PC-9 (cell line): ENCODE data around the gene GPR152. TPM values are rescaled to one million over a fixed set of nuclear protein-coding genes. Genes with fewer than 3 reads are reported as not detected.
"Not testable (repeated sequence)": the region's sequence is repeated elsewhere in the genome, so short reads cannot be mapped to it uniquely, and the experiment has no call there.

Experiments
- BruUV-seq: library from RNA; stranded (reverse); fragments of 400-500 nt; replicated peaks from 2 replicates; lab custom pipeline; 2021; lab: Mats Ljungman, UMichigan
- CTCF ChIA-PET: fragments of 300-600 bp; sonication (Branson Sonifier 250); formaldehyde crosslinking; loops from one replicate; lab custom pipeline; 2022; ENCODE audit warnings: antibody characterized with exemption; lab: Charles Lee
- POLR2A ChIA-PET: fragments of 300-600 bp; sonication (Branson Sonifier 250); formaldehyde crosslinking; loops from one replicate; lab custom pipeline; 2022; ENCODE audit warnings: antibody characterized with exemption; ENCODE audit not compliant: unreplicated experiment; lab: Charles Lee
- DNase-seq, 2 experiments: peaks; one replicate each; pipeline versions ENCODE4 v3.0.0 to v3.0.0-alpha.2; 2015 to 2022; ENCODE audit warnings: mixed read lengths in 1 of 2
- H2AFZ ChIP-seq: fragments of 200-600 bp; sonication (generic); 2 replicates; pipeline ENCODE4 v1.8.1; 2017; ENCODE audit warnings: antibody characterized with exemption
- H3F3A ChIP-seq: fragments of 200-600 bp; sonication (generic); 2 replicates; pipeline ENCODE4 v1.8.1; 2017; ENCODE audit warnings: antibody characterized with exemption, mild to moderate bottlenecking, low read depth; ENCODE audit not compliant: insufficient read depth
- H3K27ac ChIP-seq: fragments of 200-600 bp; sonication (generic); 2 replicates; pipeline ENCODE4 v1.6.1; 2016; ENCODE audit warnings: mixed run types
- H3K27me3 ChIP-seq: fragments of 200-600 bp; sonication (generic); 2 replicates; pipeline ENCODE4 v1.6.1; 2016; ENCODE audit warnings: low read depth, mixed run types; ENCODE audit not compliant: insufficient read depth
- H3K36me3 ChIP-seq: fragments of 200-600 bp; sonication (generic); 2 replicates; pipeline ENCODE4 v1.6.1; 2016; ENCODE audit warnings: low read depth, mixed run types
- H3K4me1 ChIP-seq: fragments of 200-600 bp; sonication (generic); replicated peaks from 2 replicates; pipeline ENCODE4 v1.6.1; 2016; ENCODE audit warnings: mixed run types; ENCODE audit not compliant: insufficient read depth
- H3K4me2 ChIP-seq: fragments of 200-600 bp; sonication (generic); 2 replicates; pipeline ENCODE4 v1.6.1; 2017; ENCODE audit warnings: mixed run types
- H3K4me3 ChIP-seq: fragments of 200-600 bp; sonication (generic); 2 replicates; pipeline ENCODE4 v1.6.1; 2016; ENCODE audit warnings: mixed run types
- H3K79me2 ChIP-seq: fragments of 200-600 bp; sonication (generic); 2 replicates; pipeline ENCODE4 v1.6.1; 2017; ENCODE audit warnings: low read depth, mixed run types
- H3K9me2 ChIP-seq: fragments of 200-600 bp; sonication (generic); 2 replicates; pipeline ENCODE4 v1.8.1; 2017; ENCODE audit warnings: mild to moderate bottlenecking; ENCODE audit not compliant: insufficient read depth
- H3K9me3 ChIP-seq: fragments of 200-600 bp; sonication (generic); 2 replicates; pipeline ENCODE4 v1.8.1; 2016; ENCODE audit warnings: low read depth; ENCODE audit not compliant: insufficient read depth
- H4K20me1 ChIP-seq: fragments of 200-600 bp; sonication (generic); 2 replicates; pipeline ENCODE4 v1.8.1; 2017; ENCODE audit not compliant: insufficient read depth
- CTCF ChIP-seq: fragments of 200-600 bp; sonication (generic); conservative IDR thresholded peaks from 2 replicates; pipeline ENCODE4 v1.6.1; 2017; ENCODE audit warnings: mixed run types, antibody characterized with exemption, mild to moderate bottlenecking, moderate library complexity
- EZH2 ChIP-seq: fragments of 200-600 bp; sonication (generic); IDR thresholded peaks from 2 replicates; pipeline ENCODE4 v1.8.0; 2017; ENCODE audit warnings: antibody characterized with exemption, low read depth
- intact Hi-C: fragments of 100-400 bp; cut with micrococcal nuclease; formaldehyde crosslinking; loops from one replicate; pipeline ENCODE4 v1.10.0; 2022; ENCODE audit not compliant: unreplicated experiment
- total RNA-seq: library from RNA; stranded (reverse); gene quantifications from 2 replicates; pipeline ENCODE4 v1.2.3, GENCODE V29; 2021

GPR152 gene
- total RNA-seq, 1 experiment from 2014 or later = not detected

- Histone ChIP-seq H3K4me3 (no peak overlapping the region), H3K27ac (no peak overlapping the region), H2AFZ (no peak overlapping the region), H3K27me3 (no peaks in the 10 kb centered on the region), H4K20me1 (no peaks in the 10 kb centered on the region), H3K9me2 (no peaks in the 10 kb centered on the region), H3K4me2 (no peak overlapping the region), H3K36me3 (no peaks in the 10 kb centered on the region), H3K9me3 (no peaks in the 10 kb centered on the region), H3K79me2 (peaks cover 41% of the 10 kb centered on the region), H3F3A (peaks cover 43% of the 10 kb centered on the region), H3K4me1 (peaks cover 45% of the 10 kb centered on the region)
- intact Hi-C loops = loop anchor here (5.0 kb wide), 2 partner anchors 114 to 116 kb away; partner anchors contain the start of genes GSTP1 and POLD4
- DNase-seq = no peak
- no TSS peak for BruUV-seq
- ChIA-PET CTCF (no interaction called here), POLR2A (interaction anchor here (0.6 to 0.8 kb wide), 4 partner anchors 87 to 227 kb away, joined by 3 to 19 read pairs (median 3); no protein-coding TSS in a partner anchor)
- TF ChIP-seq CTCF (no peak), EZH2 (no peak)
Observed at GRCh38 chr11:67466367-67466766, 13.8 kb upstream of the GPR152 start.

GRCh38 chr11:67465530-67465929 lies 13.0 kb upstream of the GPR152 start:
- CTCF ChIA-PET, H3K36me3 ChIP-seq, H3K9me3 ChIP-seq, H3K9me2 ChIP-seq, BruUV-seq, H4K20me1 ChIP-seq, H3K27me3 ChIP-seq: not testable (repeated sequence)
- H2AFZ ChIP-seq = peak overlapping the region; percentile 71; the same call in 1 of the 2 replicates
- intact Hi-C loops = loop anchor here (5.0 kb wide), 2 partner anchors 113 to 117 kb away; partner anchors contain the start of genes GSTP1 and POLD4
- peaks cover 45% of the 10 kb centered on the region for H3K4me1 ChIP-seq
- peak; percentile 36 to 56 for DNase-seq
- H3K79me2 ChIP-seq = peaks cover 41% of the 10 kb centered on the region
- POLR2A ChIA-PET = interaction anchor here (0.6 to 0.7 kb wide), 4 partner anchors 44 to 169 kb away, joined by 3 to 18 read pairs (median 3); no protein-coding TSS in a partner anchor
- H3K4me2 ChIP-seq = peak overlapping the region; percentile 88
- H3F3A ChIP-seq = peaks cover 43% of the 10 kb centered on the region
- H3K27ac ChIP-seq = peak overlapping the region; percentile 96
- peak overlapping the region; percentile 93 for H3K4me3 ChIP-seq

GRCh38 chr11:67465189-67465510 lies 12.6 kb upstream of the GPR152 start:
- H3K4me1 ChIP-seq = peaks cover 45% of the 10 kb centered on the region
- ChIA-PET CTCF (interaction anchor here (0.8 kb wide), 1 partner anchor 112 kb away, joined by 4 read pairs; the partner anchor contains the start of gene POLD4), POLR2A (interaction anchor here (0.6 kb wide), 2 partner anchors 44 to 169 kb away, joined by 3 to 18 read pairs; no protein-coding TSS in a partner anchor)
- H3K27ac ChIP-seq = peak overlapping the region; percentile 96
- no peaks in the 10 kb centered on the region for H4K20me1 ChIP-seq
- peak overlapping the region; percentile 71 for H2AFZ ChIP-seq
- peak; percentile 22 to 84 for DNase-seq
- peaks cover 43% of the 10 kb centered on the region for H3F3A ChIP-seq
- peaks cover 41% of the 10 kb centered on the region for H3K79me2 ChIP-seq
- peak overlapping the region; percentile 88 for H3K4me2 ChIP-seq
- H3K27me3 ChIP-seq = no peaks in the 10 kb centered on the region
- intact Hi-C loops = loop anchor here (5.0 kb wide), 2 partner anchors 113 to 117 kb away; partner anchors contain the start of genes GSTP1 and POLD4
- BruUV-seq = no TSS peak
- H3K9me2 ChIP-seq = no peaks in the 10 kb centered on the region
- no peaks in the 10 kb centered on the region for H3K36me3 ChIP-seq
- no peaks in the 10 kb centered on the region for H3K9me3 ChIP-seq
- H3K4me3 ChIP-seq = peak overlapping the region; percentile 93
- no peak for TF ChIP-seq EZH2
- TF ChIP-seq CTCF = no peak
